OCI-LY1 (cell line): ENCODE data around the gene PIBF1.

Experiments used
- H2AFZ ChIP-seq: fragments of 200-600 bp; sonication (generic), shearing (Covaris generic); 2 replicates; pipeline ENCODE4 v1.6.0; 2014; ENCODE audit warnings: antibody characterized with exemption, mild to moderate bottlenecking, low read length
- H3F3A ChIP-seq: fragments of 200-600 bp; sonication (generic), shearing (Covaris generic); 2 replicates; pipeline ENCODE4 v1.6.0; 2014; ENCODE audit warnings: mild to moderate bottlenecking, antibody characterized with exemption, low read length, moderate library complexity; ENCODE audit not compliant: insufficient read depth
- H3K27ac ChIP-seq: fragments of 200-600 bp; sonication (generic); 2 replicates; pipeline ENCODE4 v1.5.1; 2014; ENCODE audit warnings: low read length, mixed run types, mild to moderate bottlenecking, low read depth; ENCODE audit not compliant: poor library complexity, severe bottlenecking
- H3K27me3 ChIP-seq: fragments of 200-600 bp; sonication (generic); 2 replicates; pipeline ENCODE4 v1.6.0; 2014; ENCODE audit warnings: antibody characterized with exemption, mild to moderate bottlenecking, low read length, moderate library complexity; ENCODE audit not compliant: insufficient read depth
- H3K36me3 ChIP-seq: fragments of 200-600 bp; sonication (generic); 2 replicates; pipeline ENCODE4 v1.6.1; 2014; ENCODE audit warnings: mild to moderate bottlenecking, antibody characterized with exemption, low read length, moderate library complexity, mixed read lengths; ENCODE audit not compliant: insufficient read depth
- H3K4me1 ChIP-seq: fragments of 200-600 bp; sonication (generic); 2 replicates; pipeline ENCODE4 v1.5.1; 2014; ENCODE audit warnings: mild to moderate bottlenecking, low read length, moderate library complexity; ENCODE audit not compliant: insufficient read depth, severe bottlenecking
- H3K4me2 ChIP-seq: fragments of 200-600 bp; sonication (generic), shearing (Covaris generic); 2 replicates; pipeline ENCODE4 v1.6.1; 2014; ENCODE audit warnings: low read length
- H3K4me3 ChIP-seq: fragments of 200-600 bp; sonication (generic); 2 replicates; pipeline ENCODE4 v1.5.1; 2014; ENCODE audit warnings: low read length, low read depth, mild to moderate bottlenecking, mixed read lengths; ENCODE audit not compliant: poor library complexity, severe bottlenecking
- H3K79me2 ChIP-seq: fragments of 200-600 bp; shearing (Covaris generic); 2 replicates; pipeline ENCODE4 v1.6.1; 2016; ENCODE audit warnings: mixed run types, low read length, mixed read lengths; ENCODE audit not compliant: insufficient read depth
- H3K9ac ChIP-seq: fragments of 200-600 bp; sonication (generic), shearing (Covaris generic); 2 replicates; pipeline ENCODE4 v1.6.1; 2014; ENCODE audit warnings: mild to moderate bottlenecking, low read length, mixed read lengths
- H3K9me2 ChIP-seq: fragments of 200-600 bp; sonication (generic), shearing (Covaris generic); 2 replicates; pipeline ENCODE4 v1.6.1; 2014; ENCODE audit warnings: low read depth, mild to moderate bottlenecking, low read length, mixed read lengths
- H3K9me3 ChIP-seq: fragments of 200-600 bp; shearing (Covaris generic); 2 replicates; pipeline ENCODE4 v1.6.1; 2014; ENCODE audit warnings: low read length, mixed read lengths
- H4K20me1 ChIP-seq: fragments of 200-600 bp; sonication (generic), shearing (Covaris generic); 2 replicates; pipeline ENCODE4 v1.6.0; 2016; ENCODE audit warnings: mild to moderate bottlenecking, low read length; ENCODE audit not compliant: insufficient read depth
- EZH2 ChIP-seq: fragments of 200-600 bp; sonication (generic), shearing (Covaris generic); IDR thresholded peaks from 2 replicates; pipeline ENCODE4 v1.8.0; 2017; ENCODE audit warnings: borderline replicate concordance, mixed run types, mild to moderate bottlenecking, antibody characterized with exemption, low read length, moderate library complexity, mixed read lengths
- TF ChIP-seq, protein P1 (sequence below): fragments of 200-600 bp; sonication (generic), shearing (Covaris generic); IDR thresholded peaks from 2 replicates; pipeline ENCODE4 v1.5.1; 2017; ENCODE audit warnings: mild to moderate bottlenecking, antibody characterized with exemption, low read length, moderate library complexity, mixed read lengths

The PIBF1 gene

DNA sequence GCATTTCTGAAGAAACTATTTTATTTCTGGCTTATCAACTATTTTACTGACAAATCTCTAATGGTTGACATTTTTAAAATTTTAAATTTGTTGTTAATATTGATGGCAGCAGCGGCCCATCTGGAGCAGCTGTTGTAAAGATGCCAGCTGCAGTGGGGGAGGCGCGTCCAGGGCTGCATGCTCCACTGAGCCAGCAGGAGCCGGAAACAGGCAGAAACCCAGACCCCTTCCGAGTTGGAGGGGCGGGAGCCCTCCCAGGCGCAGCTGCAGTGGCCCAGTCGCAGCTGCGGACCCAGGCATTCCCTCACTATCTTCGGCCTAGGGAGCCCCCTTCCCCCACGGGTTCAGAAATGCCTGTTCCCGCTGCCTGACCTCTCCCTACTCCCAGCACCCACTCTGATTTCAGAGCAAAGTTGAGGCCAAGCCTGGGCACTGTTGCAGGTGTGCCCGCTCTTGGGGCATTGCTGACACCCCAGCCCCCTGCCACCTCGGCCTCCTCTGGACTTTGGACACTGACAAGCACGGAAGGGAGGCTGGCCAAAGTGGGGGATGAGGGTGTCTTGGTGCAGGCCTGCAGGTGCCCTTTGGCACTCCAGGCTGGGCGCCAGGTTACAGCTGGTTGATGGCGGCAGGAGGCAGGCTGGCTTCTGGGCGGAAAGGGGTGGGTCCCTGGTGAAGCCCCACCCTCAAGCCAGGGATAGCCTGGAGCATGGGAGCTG lies 69.2 kb downstream of the PIBF1 start:
- Histone ChIP-seq H3K4me2 (no peak overlapping the region), H3K4me1 (no peaks in the 10 kb centered on the region), H3K27ac (no peak overlapping the region), H3K4me3 (no peak overlapping the region), H4K20me1 (no peaks in the 10 kb centered on the region), H3K9me3 (no peaks in the 10 kb centered on the region), H3K9me2 (no peaks in the 10 kb centered on the region), H3K27me3 (no peaks in the 10 kb centered on the region), H2AFZ (no peak overlapping the region), H3K36me3 (peaks cover 37% of the 10 kb centered on the region), H3F3A (no peaks in the 10 kb centered on the region), H3K79me2 (no peaks in the 10 kb centered on the region), H3K9ac (no peak overlapping the region)
- TF ChIP-seq EZH2: no peak
- TF ChIP-seq, protein P1, sequence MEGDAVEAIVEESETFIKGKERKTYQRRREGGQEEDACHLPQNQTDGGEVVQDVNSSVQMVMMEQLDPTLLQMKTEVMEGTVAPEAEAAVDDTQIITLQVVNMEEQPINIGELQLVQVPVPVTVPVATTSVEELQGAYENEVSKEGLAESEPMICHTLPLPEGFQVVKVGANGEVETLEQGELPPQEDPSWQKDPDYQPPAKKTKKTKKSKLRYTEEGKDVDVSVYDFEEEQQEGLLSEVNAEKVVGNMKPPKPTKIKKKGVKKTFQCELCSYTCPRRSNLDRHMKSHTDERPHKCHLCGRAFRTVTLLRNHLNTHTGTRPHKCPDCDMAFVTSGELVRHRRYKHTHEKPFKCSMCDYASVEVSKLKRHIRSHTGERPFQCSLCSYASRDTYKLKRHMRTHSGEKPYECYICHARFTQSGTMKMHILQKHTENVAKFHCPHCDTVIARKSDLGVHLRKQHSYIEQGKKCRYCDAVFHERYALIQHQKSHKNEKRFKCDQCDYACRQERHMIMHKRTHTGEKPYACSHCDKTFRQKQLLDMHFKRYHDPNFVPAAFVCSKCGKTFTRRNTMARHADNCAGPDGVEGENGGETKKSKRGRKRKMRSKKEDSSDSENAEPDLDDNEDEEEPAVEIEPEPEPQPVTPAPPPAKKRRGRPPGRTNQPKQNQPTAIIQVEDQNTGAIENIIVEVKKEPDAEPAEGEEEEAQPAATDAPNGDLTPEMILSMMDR: no peak

DNA sequence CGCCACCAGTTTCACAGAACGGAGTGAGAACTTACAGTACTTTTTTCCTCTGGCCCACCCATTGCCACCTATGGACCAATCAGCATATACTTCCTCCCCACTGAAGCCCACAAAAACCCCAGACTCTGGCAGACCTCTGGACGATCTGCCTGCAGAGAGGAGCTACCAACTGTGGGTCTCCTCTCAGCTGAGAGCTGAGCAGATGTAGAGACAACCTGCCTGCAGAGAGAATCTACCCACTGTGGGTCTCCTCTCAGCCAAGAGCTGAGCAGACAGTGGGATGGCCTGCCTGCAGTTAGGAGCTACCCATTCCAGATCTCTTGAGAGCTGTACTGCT lies 69.7 kb downstream of the PIBF1 start:
- H3K36me3 ChIP-seq: peaks cover 39% of the 10 kb centered on the region

DNA sequence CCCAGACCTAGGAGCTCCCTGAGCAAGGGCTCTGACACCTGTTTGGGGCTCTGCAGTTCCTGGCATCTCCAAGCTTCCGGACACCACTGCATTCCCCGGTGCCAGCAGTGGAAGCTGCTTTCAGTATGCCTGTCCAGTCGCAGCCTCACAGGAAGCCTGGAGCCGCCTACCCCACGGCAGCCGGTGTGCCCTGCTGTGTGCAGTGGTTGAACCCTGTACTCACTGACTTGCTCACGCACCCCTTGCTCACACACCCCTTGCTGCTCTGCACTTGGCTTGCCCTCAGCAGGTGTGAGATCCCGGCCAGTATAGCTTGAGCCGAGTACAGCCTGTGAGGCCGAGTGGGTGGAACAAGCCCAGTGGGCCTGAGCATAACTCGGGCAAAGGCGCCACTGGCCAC lies 70.3 kb downstream of the PIBF1 start:
- no peaks in the 10 kb centered on the region for H3K9me3 ChIP-seq
- no peaks in the 10 kb centered on the region for H3K9me2 ChIP-seq
- H3F3A ChIP-seq: no peaks in the 10 kb centered on the region
- no peaks in the 10 kb centered on the region for H4K20me1 ChIP-seq
- no peak overlapping the region for H3K4me2 ChIP-seq
- H3K27me3 ChIP-seq: no peaks in the 10 kb centered on the region
- peaks cover 41% of the 10 kb centered on the region for H3K36me3 ChIP-seq
- no peaks in the 10 kb centered on the region for H3K4me1 ChIP-seq
- H3K79me2 ChIP-seq: no peaks in the 10 kb centered on the region
- H2AFZ ChIP-seq: no peak overlapping the region
- no peak overlapping the region for H3K9ac ChIP-seq
- H3K4me3 ChIP-seq: no peak overlapping the region
- H3K27ac ChIP-seq: no peak overlapping the region
- no peak for TF ChIP-seq EZH2

More for the DNA sequence above, 69.7 kb downstream of the PIBF1 start:
- no peaks in the 10 kb centered on the region for H3K9me2 ChIP-seq
- no peak overlapping the region for H3K4me3 ChIP-seq
- no peaks in the 10 kb centered on the region for H3K79me2 ChIP-seq
- H3K27me3 ChIP-seq: no peaks in the 10 kb centered on the region
- no peaks in the 10 kb centered on the region for H3F3A ChIP-seq
- H3K4me1 ChIP-seq: no peaks in the 10 kb centered on the region
- no peak overlapping the region for H3K4me2 ChIP-seq
- no peak overlapping the region for H2AFZ ChIP-seq
- no peak overlapping the region for H3K9ac ChIP-seq
- TF ChIP-seq, protein P1: no peak
- TF ChIP-seq EZH2: no peak
- no peaks in the 10 kb centered on the region for H3K9me3 ChIP-seq
- H4K20me1 ChIP-seq: no peaks in the 10 kb centered on the region
- no peak overlapping the region for H3K27ac ChIP-seq

DNA sequence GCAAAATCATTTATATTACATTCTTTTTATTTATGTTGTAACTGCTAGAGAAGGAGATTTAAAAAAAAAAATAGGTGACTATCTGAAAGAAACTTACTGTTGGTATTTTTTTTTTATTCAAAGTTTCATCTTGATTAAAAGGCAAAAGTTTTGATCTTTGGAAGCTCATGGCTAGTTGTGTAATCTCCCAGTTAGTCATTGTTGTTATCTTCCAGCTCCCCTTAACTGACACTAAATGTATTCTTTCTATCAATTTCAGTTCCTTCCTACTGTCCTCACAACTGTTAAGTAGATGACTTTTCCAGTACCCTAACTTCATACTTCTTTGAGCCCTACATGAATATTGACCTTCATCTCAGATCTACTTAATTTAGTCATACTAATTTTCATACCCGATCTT lies 71.1 kb downstream of the PIBF1 start:
- Histone ChIP-seq H3K9ac (no peak overlapping the region), H2AFZ (no peak overlapping the region), H3K79me2 (no peaks in the 10 kb centered on the region), H3K4me2 (no peak overlapping the region), H3K9me2 (no peaks in the 10 kb centered on the region), H3K36me3 (peaks cover 34% of the 10 kb centered on the region), H3K27me3 (no peaks in the 10 kb centered on the region), H3K27ac (no peak overlapping the region), H3K4me1 (no peaks in the 10 kb centered on the region), H3K9me3 (no peaks in the 10 kb centered on the region), H4K20me1 (no peaks in the 10 kb centered on the region), H3F3A (no peaks in the 10 kb centered on the region), H3K4me3 (no peak overlapping the region)
- TF ChIP-seq, protein P1: no peak
- TF ChIP-seq EZH2: no peak
